OCI-LY1 (cell line): ENCODE measurements around the gene NRIP1.

Experiments used
- EZH2 ChIP-seq: fragments of 200-600 bp; sonication (generic), shearing (Covaris generic); IDR thresholded peaks from 2 replicates; pipeline ENCODE4 v1.8.0; 2017; ENCODE audit warnings: borderline replicate concordance, mixed run types, mild to moderate bottlenecking, antibody characterized with exemption, low read length, moderate library complexity, mixed read lengths
- TF ChIP-seq, protein P1 (sequence below): fragments of 200-600 bp; sonication (generic), shearing (Covaris generic); IDR thresholded peaks from 2 replicates; pipeline ENCODE4 v1.5.1; 2017; ENCODE audit warnings: mild to moderate bottlenecking, antibody characterized with exemption, low read length, moderate library complexity, mixed read lengths

GRCh38 chr21:15057285-15057684, 7.5 kb downstream of the NRIP1 start:
- TF ChIP-seq, protein P1, sequence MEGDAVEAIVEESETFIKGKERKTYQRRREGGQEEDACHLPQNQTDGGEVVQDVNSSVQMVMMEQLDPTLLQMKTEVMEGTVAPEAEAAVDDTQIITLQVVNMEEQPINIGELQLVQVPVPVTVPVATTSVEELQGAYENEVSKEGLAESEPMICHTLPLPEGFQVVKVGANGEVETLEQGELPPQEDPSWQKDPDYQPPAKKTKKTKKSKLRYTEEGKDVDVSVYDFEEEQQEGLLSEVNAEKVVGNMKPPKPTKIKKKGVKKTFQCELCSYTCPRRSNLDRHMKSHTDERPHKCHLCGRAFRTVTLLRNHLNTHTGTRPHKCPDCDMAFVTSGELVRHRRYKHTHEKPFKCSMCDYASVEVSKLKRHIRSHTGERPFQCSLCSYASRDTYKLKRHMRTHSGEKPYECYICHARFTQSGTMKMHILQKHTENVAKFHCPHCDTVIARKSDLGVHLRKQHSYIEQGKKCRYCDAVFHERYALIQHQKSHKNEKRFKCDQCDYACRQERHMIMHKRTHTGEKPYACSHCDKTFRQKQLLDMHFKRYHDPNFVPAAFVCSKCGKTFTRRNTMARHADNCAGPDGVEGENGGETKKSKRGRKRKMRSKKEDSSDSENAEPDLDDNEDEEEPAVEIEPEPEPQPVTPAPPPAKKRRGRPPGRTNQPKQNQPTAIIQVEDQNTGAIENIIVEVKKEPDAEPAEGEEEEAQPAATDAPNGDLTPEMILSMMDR, result no peak
- no peak for TF ChIP-seq EZH2
